ENCODE measurements around the gene ZBTB38.

ZBTB38 gene

GRCh38 chr3:141367038-141367730 is 1.1 kb upstream of the ZBTB38 start:
- Histone ChIP-seq H3K9me3 (ENCODE audit: severe bottlenecking) (no peaks in the 10 kb centered on the region), H3K27ac (ENCODE audit: poor library complexity, severe bottlenecking) (peak overlapping the region; percentile 99), H3K36me3 (ENCODE audit: low read depth) (peaks cover 10% of the 10 kb centered on the region), H3K4me3 (ENCODE audit: severe bottlenecking) (no peak overlapping the region), H3K27me3 (ENCODE audit: insufficient read depth, poor library complexity, severe bottlenecking) (no peaks in the 10 kb centered on the region), H3K4me1 (ENCODE audit: insufficient read depth, poor library complexity, severe bottlenecking) (peaks cover 48% of the 10 kb centered on the region)
- TF ChIP-seq CTCF (IDR thresholded peaks at IDR 0.05; ENCODE audit: poor library complexity, severe bottlenecking), result no peak
- ATAC-seq (ENCODE audit: low read depth) (peak; percentile 71), DNase-seq (ENCODE audit: low spot score) (peak; percentile 92)

GRCh38 chr3:141368925-141369794 is 856 bp downstream of the ZBTB38 start:
- DNase-seq (ENCODE audit: low spot score) (no peak), ATAC-seq (ENCODE audit: low read depth) (no peak)
- peaks cover 18% of the 10 kb centered on the region for H3K36me3 ChIP-seq (ENCODE audit: low read depth)
- TF ChIP-seq CTCF (IDR thresholded peaks at IDR 0.05; ENCODE audit: poor library complexity, severe bottlenecking), result no peak
- peak overlapping the region; percentile 9 for H3K4me3 ChIP-seq (ENCODE audit: severe bottlenecking)
- no peaks in the 10 kb centered on the region for H3K27me3 ChIP-seq (ENCODE audit: insufficient read depth, poor library complexity, severe bottlenecking)
- H3K9me3 ChIP-seq (ENCODE audit: severe bottlenecking), result no peaks in the 10 kb centered on the region
- peaks cover 50% of the 10 kb centered on the region for H3K4me1 ChIP-seq (ENCODE audit: insufficient read depth, poor library complexity, severe bottlenecking)
- peak overlapping the region; percentile 99 for H3K27ac ChIP-seq (ENCODE audit: poor library complexity, severe bottlenecking)

GRCh38 chr3:141370065-141370533 is 1.8 kb downstream of the ZBTB38 start:
- Histone ChIP-seq H3K27ac (ENCODE audit: poor library complexity, severe bottlenecking) (peak overlapping the region; percentile 99), H3K27me3 (ENCODE audit: insufficient read depth, poor library complexity, severe bottlenecking) (no peaks in the 10 kb centered on the region), H3K4me3 (ENCODE audit: severe bottlenecking) (no peak overlapping the region), H3K36me3 (ENCODE audit: low read depth) (peaks cover 25% of the 10 kb centered on the region), H3K9me3 (ENCODE audit: severe bottlenecking) (no peaks in the 10 kb centered on the region), H3K4me1 (ENCODE audit: insufficient read depth, poor library complexity, severe bottlenecking) (peaks cover 50% of the 10 kb centered on the region)
- TF ChIP-seq CTCF (IDR thresholded peaks at IDR 0.05; ENCODE audit: poor library complexity, severe bottlenecking), result peak; percentile 34
- ATAC-seq (ENCODE audit: low read depth) (peak; percentile 42), DNase-seq (ENCODE audit: low spot score) (no peak)

GRCh38 chr3:141371882-141372281 is 3.6 kb downstream of the ZBTB38 start:
- H3K27ac ChIP-seq (ENCODE audit: poor library complexity, severe bottlenecking), result no peak overlapping the region
- DNase-seq (ENCODE audit: low spot score) (no peak), ATAC-seq (ENCODE audit: low read depth) (no peak)
- no peaks in the 10 kb centered on the region for H3K27me3 ChIP-seq (ENCODE audit: insufficient read depth, poor library complexity, severe bottlenecking)
- peaks cover 34% of the 10 kb centered on the region for H3K4me1 ChIP-seq (ENCODE audit: insufficient read depth, poor library complexity, severe bottlenecking)
- no peak for TF ChIP-seq CTCF (IDR thresholded peaks at IDR 0.05; ENCODE audit: poor library complexity, severe bottlenecking)
- no peaks in the 10 kb centered on the region for H3K9me3 ChIP-seq (ENCODE audit: severe bottlenecking)
- no peak overlapping the region for H3K4me3 ChIP-seq (ENCODE audit: severe bottlenecking)
- peaks cover 35% of the 10 kb centered on the region for H3K36me3 ChIP-seq (ENCODE audit: low read depth)

Measured in RWPE2 (cell line).